Mesothelial cell of epicardium (in vitro differentiated cells): Measurements from ENCODE around the gene GAS1. TPM values are rescaled to one million over a fixed set of nuclear protein-coding genes. Genes with fewer than 3 reads are reported as not detected.

Experiments
- DNase-seq, 2 experiments: peaks; one replicate each; pipeline ENCODE4 v3.0.0; 2021; ENCODE audit warnings: low spot score in 2 of 2; ENCODE audit not compliant: unreplicated experiment in 2 of 2
- H3K27ac Mint-ChIP-seq: 2 replicates; pipeline ENCODE4 v1.8.0; 2021; ENCODE audit warnings: mixed read lengths
- H3K27me3 Mint-ChIP-seq: 2 replicates; pipeline ENCODE4 v1.8.0; 2021; ENCODE audit warnings: low read depth, mixed read lengths
- H3K36me3 Mint-ChIP-seq: 2 replicates; pipeline ENCODE4 v1.8.0; 2021; ENCODE audit warnings: mixed read lengths
- H3K4me1 Mint-ChIP-seq: 2 replicates; pipeline ENCODE4 v1.8.0; 2021; ENCODE audit warnings: mixed read lengths
- H3K4me3 Mint-ChIP-seq: 2 replicates; pipeline ENCODE4 v1.8.0; 2021; ENCODE audit warnings: mild to moderate bottlenecking, moderate library complexity, mixed read lengths
- H3K9me3 Mint-ChIP-seq: 2 replicates; pipeline ENCODE4 v1.8.0; 2021; ENCODE audit warnings: mixed read lengths
- total RNA-seq: library from RNA; stranded (reverse); gene quantifications from 3 replicates; pipeline ENCODE4 v1.2.1, GENCODE V29; 2021
- TF ChIP-seq, protein P1 (sequence below): fragments of 200-600 bp; sonication (generic); IDR thresholded peaks from one replicate; pipeline ENCODE4 v1.5.0; 2021; ENCODE audit warnings: antibody characterized with exemption; ENCODE audit not compliant: unreplicated experiment

Gene GAS1
- total RNA-seq, 1 donor from 2014 or later = 47.8 TPM

GRCh38 chr9:86901511-86901910 lies 45.8 kb downstream of the GAS1 start:
- peaks cover 7% of the 10 kb centered on the region for H3K27me3 Mint-ChIP-seq
- peaks cover 24% of the 10 kb centered on the region for H3K4me1 Mint-ChIP-seq

More at GRCh38 chr9:86901511-86901910, 45.8 kb downstream of the GAS1 start:
- DNase-seq = no peak
- H3K36me3 Mint-ChIP-seq = no peaks in the 10 kb centered on the region
- no peak overlapping the region for H3K27ac Mint-ChIP-seq
- TF ChIP-seq, protein P1, sequence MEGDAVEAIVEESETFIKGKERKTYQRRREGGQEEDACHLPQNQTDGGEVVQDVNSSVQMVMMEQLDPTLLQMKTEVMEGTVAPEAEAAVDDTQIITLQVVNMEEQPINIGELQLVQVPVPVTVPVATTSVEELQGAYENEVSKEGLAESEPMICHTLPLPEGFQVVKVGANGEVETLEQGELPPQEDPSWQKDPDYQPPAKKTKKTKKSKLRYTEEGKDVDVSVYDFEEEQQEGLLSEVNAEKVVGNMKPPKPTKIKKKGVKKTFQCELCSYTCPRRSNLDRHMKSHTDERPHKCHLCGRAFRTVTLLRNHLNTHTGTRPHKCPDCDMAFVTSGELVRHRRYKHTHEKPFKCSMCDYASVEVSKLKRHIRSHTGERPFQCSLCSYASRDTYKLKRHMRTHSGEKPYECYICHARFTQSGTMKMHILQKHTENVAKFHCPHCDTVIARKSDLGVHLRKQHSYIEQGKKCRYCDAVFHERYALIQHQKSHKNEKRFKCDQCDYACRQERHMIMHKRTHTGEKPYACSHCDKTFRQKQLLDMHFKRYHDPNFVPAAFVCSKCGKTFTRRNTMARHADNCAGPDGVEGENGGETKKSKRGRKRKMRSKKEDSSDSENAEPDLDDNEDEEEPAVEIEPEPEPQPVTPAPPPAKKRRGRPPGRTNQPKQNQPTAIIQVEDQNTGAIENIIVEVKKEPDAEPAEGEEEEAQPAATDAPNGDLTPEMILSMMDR = no peak
- no peak overlapping the region for H3K4me3 Mint-ChIP-seq
- H3K9me3 Mint-ChIP-seq = peaks cover 3% of the 10 kb centered on the region
